ENCODE data around the gene KSR2.

DNA sequence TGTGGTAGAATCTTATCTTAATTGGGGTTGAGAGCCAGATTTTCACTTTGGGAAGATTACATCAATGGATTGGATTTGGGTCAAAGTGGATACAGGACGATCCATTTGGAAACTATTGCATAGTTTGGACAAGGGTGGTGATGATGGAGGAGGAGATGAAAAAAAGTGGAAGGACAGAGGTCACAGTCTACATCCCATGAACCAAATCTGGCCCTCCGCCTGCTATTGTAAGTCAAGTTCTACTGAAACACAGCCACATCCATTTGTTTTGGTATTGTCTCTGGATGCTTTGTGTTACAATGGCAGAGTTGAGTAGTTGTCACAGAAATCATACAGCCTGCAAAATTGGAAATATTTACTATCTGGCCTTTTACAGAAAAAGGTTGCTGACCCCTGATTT is 310.6 kb downstream of the KSR2 start:
- TF ChIP-seq, protein P1, sequence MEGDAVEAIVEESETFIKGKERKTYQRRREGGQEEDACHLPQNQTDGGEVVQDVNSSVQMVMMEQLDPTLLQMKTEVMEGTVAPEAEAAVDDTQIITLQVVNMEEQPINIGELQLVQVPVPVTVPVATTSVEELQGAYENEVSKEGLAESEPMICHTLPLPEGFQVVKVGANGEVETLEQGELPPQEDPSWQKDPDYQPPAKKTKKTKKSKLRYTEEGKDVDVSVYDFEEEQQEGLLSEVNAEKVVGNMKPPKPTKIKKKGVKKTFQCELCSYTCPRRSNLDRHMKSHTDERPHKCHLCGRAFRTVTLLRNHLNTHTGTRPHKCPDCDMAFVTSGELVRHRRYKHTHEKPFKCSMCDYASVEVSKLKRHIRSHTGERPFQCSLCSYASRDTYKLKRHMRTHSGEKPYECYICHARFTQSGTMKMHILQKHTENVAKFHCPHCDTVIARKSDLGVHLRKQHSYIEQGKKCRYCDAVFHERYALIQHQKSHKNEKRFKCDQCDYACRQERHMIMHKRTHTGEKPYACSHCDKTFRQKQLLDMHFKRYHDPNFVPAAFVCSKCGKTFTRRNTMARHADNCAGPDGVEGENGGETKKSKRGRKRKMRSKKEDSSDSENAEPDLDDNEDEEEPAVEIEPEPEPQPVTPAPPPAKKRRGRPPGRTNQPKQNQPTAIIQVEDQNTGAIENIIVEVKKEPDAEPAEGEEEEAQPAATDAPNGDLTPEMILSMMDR (IDR thresholded peaks at IDR 0.05): no peak
- TF ChIP-seq, protein P2, sequence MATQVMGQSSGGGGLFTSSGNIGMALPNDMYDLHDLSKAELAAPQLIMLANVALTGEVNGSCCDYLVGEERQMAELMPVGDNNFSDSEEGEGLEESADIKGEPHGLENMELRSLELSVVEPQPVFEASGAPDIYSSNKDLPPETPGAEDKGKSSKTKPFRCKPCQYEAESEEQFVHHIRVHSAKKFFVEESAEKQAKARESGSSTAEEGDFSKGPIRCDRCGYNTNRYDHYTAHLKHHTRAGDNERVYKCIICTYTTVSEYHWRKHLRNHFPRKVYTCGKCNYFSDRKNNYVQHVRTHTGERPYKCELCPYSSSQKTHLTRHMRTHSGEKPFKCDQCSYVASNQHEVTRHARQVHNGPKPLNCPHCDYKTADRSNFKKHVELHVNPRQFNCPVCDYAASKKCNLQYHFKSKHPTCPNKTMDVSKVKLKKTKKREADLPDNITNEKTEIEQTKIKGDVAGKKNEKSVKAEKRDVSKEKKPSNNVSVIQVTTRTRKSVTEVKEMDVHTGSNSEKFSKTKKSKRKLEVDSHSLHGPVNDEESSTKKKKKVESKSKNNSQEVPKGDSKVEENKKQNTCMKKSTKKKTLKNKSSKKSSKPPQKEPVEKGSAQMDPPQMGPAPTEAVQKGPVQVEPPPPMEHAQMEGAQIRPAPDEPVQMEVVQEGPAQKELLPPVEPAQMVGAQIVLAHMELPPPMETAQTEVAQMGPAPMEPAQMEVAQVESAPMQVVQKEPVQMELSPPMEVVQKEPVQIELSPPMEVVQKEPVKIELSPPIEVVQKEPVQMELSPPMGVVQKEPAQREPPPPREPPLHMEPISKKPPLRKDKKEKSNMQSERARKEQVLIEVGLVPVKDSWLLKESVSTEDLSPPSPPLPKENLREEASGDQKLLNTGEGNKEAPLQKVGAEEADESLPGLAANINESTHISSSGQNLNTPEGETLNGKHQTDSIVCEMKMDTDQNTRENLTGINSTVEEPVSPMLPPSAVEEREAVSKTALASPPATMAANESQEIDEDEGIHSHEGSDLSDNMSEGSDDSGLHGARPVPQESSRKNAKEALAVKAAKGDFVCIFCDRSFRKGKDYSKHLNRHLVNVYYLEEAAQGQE (IDR thresholded peaks at IDR 0.05; ENCODE audit: insufficient read depth in 1 of 2, low read depth in 2 of 2, low read length in 1 of 2): no peak
- TF ChIP-seq POLR2AphosphoS5 (IDR thresholded peaks at IDR 0.05; ENCODE audit: low read depth, low read length): no peak
